HCT116 (cell line): Measurements from ENCODE around the gene ZNF521.

Experiments
- CEBPB ChIP-seq: IDR thresholded peaks from 2 replicates; pipeline ENCODE4 v1.6.1; 2012; ENCODE audit warnings: low read depth
- CTCF ChIP-seq, 3 experiments: fragments of 200-600 bp in 1 of 3; sonication (generic) in 1 of 3; IDR thresholded peaks in 2 of 3; conservative IDR thresholded peaks in 1 of 3; 2 replicates each; pipeline ENCODE4 v1.5.1; 2012 to 2017; ENCODE audit warnings: low read depth in 2 of 3, low read length in 2 of 3, antibody characterized with exemption in 1 of 3, borderline replicate concordance in 1 of 3, control low read depth in 1 of 3, mild to moderate bottlenecking in 1 of 3, mixed read lengths in 1 of 3, mixed run types in 1 of 3, moderate library complexity in 1 of 3; ENCODE audit not compliant: insufficient read depth in 1 of 3
- EZH2phosphoT487 ChIP-seq: fragments of 200-600 bp; IDR thresholded peaks from 2 replicates; pipeline ENCODE4 v1.6.1; 2018; ENCODE audit warnings: antibody characterized with exemption, borderline replicate concordance
- POLR2A ChIP-seq: IDR thresholded peaks from 2 replicates; pipeline ENCODE4 v1.7.0; 2011; ENCODE audit warnings: borderline replicate concordance; ENCODE audit not compliant: insufficient read depth, insufficient read length; ENCODE audit errors: extremely low read depth
- POLR2AphosphoS5 ChIP-seq: IDR thresholded peaks from 2 replicates; pipeline ENCODE4 v1.6.1; 2011; ENCODE audit warnings: mild to moderate bottlenecking, low read depth, low read length, moderate library complexity
- RAD21 ChIP-seq: IDR thresholded peaks from 2 replicates; pipeline ENCODE4 v1.6.1; 2012; ENCODE audit warnings: low read depth, mild to moderate bottlenecking
- REST ChIP-seq: IDR thresholded peaks from 2 replicates; pipeline ENCODE4 v1.6.1; 2012; ENCODE audit warnings: low read depth
- SIN3A ChIP-seq: IDR thresholded peaks from 2 replicates; pipeline ENCODE4 v1.6.1; 2012; ENCODE audit warnings: low read depth

GRCh38 chr18:25140962-25141308, 211.0 kb downstream of the ZNF521 start:
- TF ChIP-seq CTCF (IDR thresholded peaks at IDR 0.05 in 2 of 3, conservative IDR thresholded peaks at IDR 0.05 in 1 of 3; ENCODE audit: borderline replicate concordance in 1 of 3, insufficient read depth in 1 of 3, low read depth in 2 of 3, low read length in 2 of 3): no peak
- TF ChIP-seq REST: no peak
- no peak for TF ChIP-seq POLR2AphosphoS5
- TF ChIP-seq POLR2A: no peak
- no peak for TF ChIP-seq EZH2phosphoT487
- no peak for TF ChIP-seq RAD21
- TF ChIP-seq CEBPB: no peak
- no peak for TF ChIP-seq SIN3A
